PC-3 (cell line): ENCODE results near the gene AGBL1. TPM values are rescaled to one million over a fixed set of nuclear protein-coding genes. Genes with fewer than 3 reads are reported as not detected.

Source experiments
- ATAC-seq: fragments of 200-7000 bp; cut with Tn5 transposase; 2 replicates; pipeline ENCODE4 v1.9.1; 2020; ENCODE audit warnings: mild to moderate bottlenecking, moderate library complexity
- BruUV-seq: library from RNA; stranded (reverse); fragments of 400-500 nt; replicated peaks from 2 replicates; lab custom pipeline; 2021; lab: Mats Ljungman, UMichigan
- CTCF ChIA-PET: fragments of 300-600 bp; sonication (Branson Sonifier 250); formaldehyde crosslinking; loops from one replicate; lab custom pipeline; 2022; ENCODE audit warnings: antibody characterized with exemption; lab: Charles Lee
- POLR2A ChIA-PET: fragments of 300-600 bp; sonication (Branson Sonifier 250); formaldehyde crosslinking; loops from one replicate; lab custom pipeline; 2022; ENCODE audit warnings: antibody characterized with exemption; ENCODE audit not compliant: unreplicated experiment; lab: Charles Lee
- DNase-seq: peaks from one replicate; pipeline ENCODE4 v3.0.0-alpha.2; 2015
- H2AFZ ChIP-seq: fragments of 300-600 bp; sonication (generic); 2 replicates; pipeline ENCODE4 v1.6.0; 2016; ENCODE audit warnings: antibody characterized with exemption, low read length
- H3F3A ChIP-seq: fragments of 300-600 bp; sonication (generic); one replicate; pipeline ENCODE4 v1.6.0; 2017; ENCODE audit warnings: antibody characterized with exemption, low read length, control low read depth, mild to moderate bottlenecking; ENCODE audit not compliant: unreplicated experiment
- H3K27ac ChIP-seq: fragments of 300-600 bp; sonication (generic); 2 replicates; pipeline ENCODE4 v1.5.1; 2016; ENCODE audit warnings: mild to moderate bottlenecking, low read length
- H3K27me3 ChIP-seq: fragments of 300-600 bp; sonication (generic); 2 replicates; pipeline ENCODE4 v1.6.1; 2016; ENCODE audit warnings: low read length, mixed read lengths
- H3K36me3 ChIP-seq: fragments of 300-600 bp; sonication (generic); 2 replicates; pipeline ENCODE4 v1.6.1; 2016; ENCODE audit warnings: low read depth, mixed run types, low read length, mixed read lengths
- H3K4me1 ChIP-seq: fragments of 300-600 bp; sonication (generic); 2 replicates; pipeline ENCODE4 v1.5.1; 2016; ENCODE audit warnings: low read length; ENCODE audit not compliant: insufficient read depth
- H3K4me2 ChIP-seq: fragments of 300-600 bp; sonication (generic); 2 replicates; pipeline ENCODE4 v1.6.0; 2016; ENCODE audit warnings: low read length
- H3K4me3 ChIP-seq: fragments of 300-600 bp; sonication (generic); 2 replicates; pipeline ENCODE4 v1.5.1; 2016; ENCODE audit warnings: mild to moderate bottlenecking, low read length, mixed read lengths
- H3K79me2 ChIP-seq: fragments of 300-600 bp; sonication (generic); 2 replicates; pipeline ENCODE4 v1.6.1; 2017; ENCODE audit warnings: low read length, mixed read lengths
- H3K9ac ChIP-seq: fragments of 300-600 bp; sonication (generic); 2 replicates; pipeline ENCODE4 v1.6.0; 2016; ENCODE audit warnings: mild to moderate bottlenecking, low read length
- H3K9me2 ChIP-seq: fragments of 300-600 bp; sonication (generic); replicated peaks from 2 replicates; pipeline ENCODE4 v1.6.1; 2016; ENCODE audit warnings: mixed run types, low read length, mixed read lengths
- H3K9me3 ChIP-seq: fragments of 300-600 bp; sonication (generic); 2 replicates; pipeline ENCODE4 v1.6.1; 2016; ENCODE audit warnings: low read length, mixed read lengths
- H4K20me1 ChIP-seq: fragments of 300-600 bp; sonication (generic); 2 replicates; pipeline ENCODE4 v1.6.1; 2016; ENCODE audit warnings: low read length, mixed read lengths
- CTCF ChIP-seq: fragments of 300-600 bp; sonication (generic); conservative IDR thresholded peaks from 2 replicates; pipeline ENCODE4 v1.5.1; 2017; ENCODE audit warnings: antibody characterized with exemption, low read depth, mild to moderate bottlenecking, low read length
- EZH2 ChIP-seq: fragments of 300-600 bp; sonication (generic); IDR thresholded peaks from one replicate; pipeline ENCODE4 v1.6.1; 2017; ENCODE audit warnings: antibody characterized with exemption, mild to moderate bottlenecking, low read length; ENCODE audit not compliant: unreplicated experiment
- EZH2phosphoT487 ChIP-seq: fragments of 300-600 bp; sonication (generic); IDR thresholded peaks from 2 replicates; pipeline ENCODE4 v1.6.1; 2018; ENCODE audit warnings: mild to moderate bottlenecking, antibody characterized with exemption, low read length, borderline replicate concordance
- intact Hi-C: fragments of 100-400 bp; cut with micrococcal nuclease; formaldehyde crosslinking; loops from 2 replicates; pipeline ENCODE4 v1.9.0; 2023
- total RNA-seq: library from RNA; depleted of rRNA; stranded (reverse); fragments of >200 nt; gene quantifications from 2 replicates; pipeline ENCODE4 v1.2.3, GENCODE V29; 2014

AGBL1 gene
- total RNA-seq, 1 experiment from 2014 or later: not detected

GRCh38 chr15:86854176-86854575 lies 774.5 kb downstream of the AGBL1 start:
- TF ChIP-seq EZH2 (no peak), CTCF (no peak), EZH2phosphoT487 (no peak)
- ChIA-PET CTCF (no interaction called here), POLR2A (no interaction called here)
- H3K9ac ChIP-seq: no peak overlapping the region
- no peaks in the 10 kb centered on the region for H4K20me1 ChIP-seq
- no peak for ATAC-seq
- no peaks in the 10 kb centered on the region for H3K9me2 ChIP-seq
- H3K9me3 ChIP-seq: no peaks in the 10 kb centered on the region
- H2AFZ ChIP-seq: no peak overlapping the region
- H3K27ac ChIP-seq: no peak overlapping the region
- no peak overlapping the region for H3K4me2 ChIP-seq
- H3F3A ChIP-seq: no peaks in the 10 kb centered on the region
- intact Hi-C loops: no loop called here
- H3K27me3 ChIP-seq: no peaks in the 10 kb centered on the region
- H3K36me3 ChIP-seq: no peaks in the 10 kb centered on the region
- no TSS peak for BruUV-seq
- H3K4me1 ChIP-seq: no peaks in the 10 kb centered on the region
- no peaks in the 10 kb centered on the region for H3K79me2 ChIP-seq
- DNase-seq: no peak
- H3K4me3 ChIP-seq: no peak overlapping the region

GRCh38 chr15:86855307-86856291 lies 775.9 kb downstream of the AGBL1 start:
- no peak for ATAC-seq
- BruUV-seq: no TSS peak
- H3K27ac ChIP-seq: no peak overlapping the region
- H3K4me1 ChIP-seq: no peaks in the 10 kb centered on the region
- H3K9me2 ChIP-seq: no peaks in the 10 kb centered on the region
- H3K36me3 ChIP-seq: no peaks in the 10 kb centered on the region
- no peaks in the 10 kb centered on the region for H3F3A ChIP-seq
- intact Hi-C loops: no loop called here
- H4K20me1 ChIP-seq: no peaks in the 10 kb centered on the region
- DNase-seq: no peak
- no peaks in the 10 kb centered on the region for H3K9me3 ChIP-seq
- H3K27me3 ChIP-seq: no peaks in the 10 kb centered on the region
- no peak overlapping the region for H3K4me2 ChIP-seq
- ChIA-PET POLR2A (no interaction called here), CTCF (no interaction called here)
- H3K4me3 ChIP-seq: no peak overlapping the region
- no peak overlapping the region for H3K9ac ChIP-seq
- TF ChIP-seq EZH2 (no peak), EZH2phosphoT487 (no peak), CTCF (no peak)
- H2AFZ ChIP-seq: no peak overlapping the region
- H3K79me2 ChIP-seq: no peaks in the 10 kb centered on the region

DNA sequence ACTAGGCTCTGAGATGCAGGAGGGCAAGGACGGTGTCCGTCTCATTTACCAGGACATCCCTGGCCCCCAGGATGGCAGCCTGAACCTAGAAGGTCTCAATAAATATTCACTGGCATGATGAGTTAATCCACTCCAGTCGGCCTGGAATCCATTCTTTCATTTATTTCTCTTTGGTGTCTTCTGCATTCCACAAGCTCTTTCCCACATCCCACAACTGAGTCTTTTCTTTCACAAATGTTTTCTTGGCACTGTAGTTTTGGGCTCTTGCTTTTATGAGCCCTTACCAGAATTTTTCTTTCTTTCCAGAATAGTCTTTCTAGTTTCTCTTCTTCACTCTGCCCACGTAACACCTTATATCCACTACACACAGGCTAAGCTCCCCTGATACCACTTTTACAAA lies 778.0 kb downstream of the AGBL1 start:
- no peak overlapping the region for H3K9ac ChIP-seq
- ChIA-PET CTCF (no interaction called here), POLR2A (no interaction called here)
- no peak overlapping the region for H3K4me2 ChIP-seq
- no peaks in the 10 kb centered on the region for H3K4me1 ChIP-seq
- H3K4me3 ChIP-seq: no peak overlapping the region
- H3K79me2 ChIP-seq: no peaks in the 10 kb centered on the region
- no peaks in the 10 kb centered on the region for H3K36me3 ChIP-seq
- H3F3A ChIP-seq: no peaks in the 10 kb centered on the region
- H3K27me3 ChIP-seq: no peaks in the 10 kb centered on the region
- intact Hi-C loops: no loop called here
- H3K9me2 ChIP-seq: no peaks in the 10 kb centered on the region
- H4K20me1 ChIP-seq: no peaks in the 10 kb centered on the region
- BruUV-seq: no TSS peak
- ATAC-seq: no peak
- H3K27ac ChIP-seq: no peak overlapping the region
- no peak for DNase-seq
- no peak overlapping the region for H2AFZ ChIP-seq
- H3K9me3 ChIP-seq: no peaks in the 10 kb centered on the region
- TF ChIP-seq EZH2phosphoT487: no peak
- no peak for TF ChIP-seq EZH2
- TF ChIP-seq CTCF: no peak
